ACC112 (cell line): ENCODE data around the gene OR56B4.
"Not testable (repeated sequence)": the region's sequence is repeated elsewhere in the genome, so short reads cannot be mapped to it uniquely, and the experiment has no call there.

Experiments
- H2AFZ ChIP-seq: fragments of 200-600 bp; sonication (generic); one replicate; pipeline ENCODE4 v1.6.0; 2017; ENCODE audit warnings: antibody characterized with exemption, low read length; ENCODE audit not compliant: unreplicated experiment
- H3K27ac ChIP-seq: fragments of 200-600 bp; sonication (generic); 2 replicates; pipeline ENCODE4 v1.5.1; 2014; ENCODE audit warnings: low read depth, mild to moderate bottlenecking, antibody characterized with exemption, low read length, moderate library complexity
- H3K27me3 ChIP-seq: fragments of 200-600 bp; sonication (generic); 2 replicates; pipeline ENCODE4 v1.6.1; 2014; ENCODE audit warnings: mild to moderate bottlenecking, antibody characterized with exemption, low read length, moderate library complexity, mixed read lengths; ENCODE audit not compliant: insufficient read depth
- H3K36me3 ChIP-seq: fragments of 200-600 bp; sonication (generic); 2 replicates; pipeline ENCODE4 v1.6.1; 2016; ENCODE audit warnings: mild to moderate bottlenecking, antibody characterized with exemption, low read length, moderate library complexity, mixed read lengths; ENCODE audit not compliant: insufficient read depth
- H3K4me1 ChIP-seq: fragments of 200-600 bp; sonication (generic); one replicate; pipeline ENCODE4 v1.6.1; 2016; ENCODE audit warnings: low read length, mixed read lengths; ENCODE audit not compliant: insufficient read depth, unreplicated experiment, control insufficient read depth
- H3K4me3 ChIP-seq: fragments of 200-600 bp; sonication (generic); 2 replicates; pipeline ENCODE4 v1.5.1; 2014; ENCODE audit warnings: mild to moderate bottlenecking, low read depth, low read length
- H3K79me2 ChIP-seq: fragments of 200-600 bp; sonication (generic); one replicate; pipeline ENCODE4 v1.6.0; 2016; ENCODE audit warnings: low read length; ENCODE audit not compliant: control insufficient read depth, unreplicated experiment, insufficient read depth

The OR56B4 gene

GRCh38 chr11:6142936-6143335, 35.5 kb downstream of the OR56B4 start:
- Histone ChIP-seq H3K4me1 (no peaks in the 10 kb centered on the region), H3K79me2 (no peaks in the 10 kb centered on the region), H3K27me3 (peaks cover 28% of the 10 kb centered on the region), H3K4me3 (no peak overlapping the region), H3K36me3 (no peaks in the 10 kb centered on the region), H2AFZ (no peak overlapping the region), H3K27ac (no peak overlapping the region)

DNA sequence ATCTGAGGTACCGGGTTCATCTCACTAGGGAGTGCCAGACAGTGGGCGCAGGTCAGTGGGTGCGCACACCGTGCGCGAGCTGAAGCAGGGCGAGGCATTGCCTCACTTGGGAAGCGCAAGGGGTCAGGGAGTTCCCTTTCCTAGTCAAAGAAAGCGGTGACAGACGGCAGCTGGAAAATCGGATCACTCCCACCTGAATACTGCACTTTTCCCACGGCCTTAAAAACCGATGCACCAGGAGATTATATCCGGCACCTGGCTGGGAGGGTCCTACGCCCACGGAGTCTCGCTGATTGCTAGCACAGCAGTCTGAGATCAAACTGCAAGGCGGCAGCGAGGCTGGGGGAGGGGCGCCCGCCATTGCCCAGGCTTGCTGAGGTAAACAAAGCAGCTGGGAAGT, 36.3 kb downstream of the OR56B4 start:
- not testable (repeated sequence) for H3K36me3 ChIP-seq, H3K4me1 ChIP-seq, H2AFZ ChIP-seq, H3K79me2 ChIP-seq, H3K4me3 ChIP-seq, H3K27ac ChIP-seq
- peaks cover 20% of the 10 kb centered on the region for H3K27me3 ChIP-seq

DNA sequence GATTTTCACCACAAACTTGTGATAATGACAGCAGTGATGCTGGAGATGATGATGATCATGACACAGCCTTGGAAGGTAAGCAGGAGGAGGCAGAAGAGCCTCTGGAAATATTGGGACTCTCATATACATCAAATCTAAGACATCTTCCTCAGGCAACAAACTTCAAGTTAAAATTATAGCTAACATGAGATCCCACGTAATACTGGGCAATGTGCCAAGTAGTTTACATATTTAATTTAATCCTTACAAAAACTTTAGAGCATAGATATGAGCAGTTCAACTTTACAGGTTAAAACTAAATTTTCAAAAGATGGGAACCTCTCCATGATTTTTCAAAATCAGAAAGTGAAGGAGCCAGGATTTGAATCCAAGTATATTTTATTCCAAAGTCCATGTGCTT, 43.6 kb downstream of the OR56B4 start:
- no peak overlapping the region for H3K27ac ChIP-seq
- H3K36me3 ChIP-seq = no peaks in the 10 kb centered on the region
- H3K27me3 ChIP-seq = no peaks in the 10 kb centered on the region
- H3K79me2 ChIP-seq = no peaks in the 10 kb centered on the region
- H3K4me3 ChIP-seq = no peak overlapping the region
- H3K4me1 ChIP-seq = no peaks in the 10 kb centered on the region
- H2AFZ ChIP-seq = no peak overlapping the region

GRCh38 chr11:6152126-6152525, 44.6 kb downstream of the OR56B4 start:
- Histone ChIP-seq H3K4me1 (no peaks in the 10 kb centered on the region), H3K79me2 (no peaks in the 10 kb centered on the region), H2AFZ (no peak overlapping the region)

DNA sequence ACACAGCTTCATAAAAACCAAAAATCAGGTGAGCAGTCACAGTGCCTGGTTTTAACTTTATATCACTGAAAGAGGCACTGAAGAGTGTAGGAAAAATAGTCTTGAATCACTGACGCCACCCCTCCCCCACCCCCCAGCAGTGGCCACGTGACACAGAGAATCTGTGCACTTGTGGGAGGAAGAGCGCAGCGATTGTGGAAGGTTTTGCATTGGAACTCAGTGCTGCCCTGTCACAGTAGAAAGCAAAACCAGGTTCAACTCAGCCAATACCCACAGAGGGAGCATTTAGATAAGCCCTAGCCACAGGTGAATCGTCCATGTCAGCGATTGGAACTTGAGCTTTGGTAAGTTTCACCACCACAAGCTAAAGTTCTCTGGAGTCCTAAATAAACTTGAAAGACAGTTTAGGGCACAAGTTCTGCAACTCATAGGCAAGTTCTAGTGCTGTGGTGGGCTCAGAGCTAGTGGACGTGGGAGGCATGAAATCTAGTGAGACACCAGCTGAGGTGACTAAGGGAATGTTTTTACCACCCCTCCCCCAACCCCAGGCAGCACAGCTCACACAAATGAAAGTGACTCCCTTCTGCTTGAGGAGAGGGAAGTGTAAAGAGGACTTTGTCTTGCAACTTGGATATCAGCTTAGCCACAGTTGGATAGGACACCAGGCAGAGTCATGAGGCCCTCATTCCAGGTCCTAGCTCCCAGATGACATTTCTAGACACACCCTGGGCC, 49.3 kb downstream of the OR56B4 start:
- H2AFZ ChIP-seq = no peak overlapping the region
- no peaks in the 10 kb centered on the region; the same call in 1 of the 2 replicates for H3K27me3 ChIP-seq
- H3K4me1 ChIP-seq = no peaks in the 10 kb centered on the region
- H3K36me3 ChIP-seq = no peaks in the 10 kb centered on the region
- no peaks in the 10 kb centered on the region for H3K79me2 ChIP-seq
- H3K27ac ChIP-seq = no peak overlapping the region
- no peak overlapping the region for H3K4me3 ChIP-seq

More at GRCh38 chr11:6152126-6152525, 44.6 kb downstream of the OR56B4 start:
- H3K4me3 ChIP-seq = no peak overlapping the region
- no peaks in the 10 kb centered on the region for H3K36me3 ChIP-seq
- H3K27me3 ChIP-seq = no peaks in the 10 kb centered on the region
- no peak overlapping the region for H3K27ac ChIP-seq
